Erythroblast (primary cell): Measurements from ENCODE around the gene DGKI.

Experiments used
- GATA1 ChIP-seq: IDR thresholded peaks from 2 replicates; pipeline ENCODE4 v1.6.1; 2011; ENCODE audit warnings: low read depth, mild to moderate bottlenecking, control low read depth, low read length, moderate library complexity
- POLR2A ChIP-seq: IDR thresholded peaks from 2 replicates; pipeline ENCODE4 v1.6.1; 2011; ENCODE audit warnings: mild to moderate bottlenecking, low read length

DNA sequence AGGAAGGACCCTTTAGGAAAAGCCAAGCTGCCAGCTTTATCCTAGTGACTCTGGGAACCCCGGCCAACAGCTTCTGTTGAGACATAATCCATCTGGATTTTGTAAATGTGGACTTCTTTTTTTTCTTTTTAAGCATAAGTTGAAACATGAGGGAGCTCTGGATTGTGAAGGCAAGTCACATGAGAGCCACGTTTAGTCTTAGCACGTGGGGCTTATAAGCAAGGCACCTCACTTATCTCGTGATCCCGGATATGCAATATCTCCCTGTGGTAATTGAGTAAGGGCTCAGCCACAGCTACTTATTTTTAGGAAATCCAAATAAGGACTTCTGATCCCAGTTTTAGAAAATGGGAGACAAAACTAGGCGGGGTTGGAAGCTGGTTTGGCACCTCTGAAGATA is 392.0 kb downstream of the DGKI start:
- no peak for TF ChIP-seq POLR2A
- no peak for TF ChIP-seq GATA1
